Mammary epithelial cell (primary cell): ENCODE results near the gene LGMN.

Source experiments
- EZH2 ChIP-seq: IDR thresholded peaks from 2 replicates; pipeline ENCODE4 v1.6.1; 2012; ENCODE audit warnings: low read length, inconsistent platforms, borderline replicate concordance
- TF ChIP-seq, protein P1 (sequence below), 2 donors: IDR thresholded peaks in 1 of 2; conservative IDR thresholded peaks in 1 of 2; 2 replicates each; pipeline ENCODE4 v1.5.1; 2011 to 2012; ENCODE audit warnings: inconsistent platforms in 2 of 2, low read length in 2 of 2, mild to moderate bottlenecking in 2 of 2, control low read depth in 1 of 2, low read depth in 1 of 2; ENCODE audit not compliant: insufficient read depth in 1 of 2; ENCODE audit errors: extremely low read depth in 1 of 2

DNA sequence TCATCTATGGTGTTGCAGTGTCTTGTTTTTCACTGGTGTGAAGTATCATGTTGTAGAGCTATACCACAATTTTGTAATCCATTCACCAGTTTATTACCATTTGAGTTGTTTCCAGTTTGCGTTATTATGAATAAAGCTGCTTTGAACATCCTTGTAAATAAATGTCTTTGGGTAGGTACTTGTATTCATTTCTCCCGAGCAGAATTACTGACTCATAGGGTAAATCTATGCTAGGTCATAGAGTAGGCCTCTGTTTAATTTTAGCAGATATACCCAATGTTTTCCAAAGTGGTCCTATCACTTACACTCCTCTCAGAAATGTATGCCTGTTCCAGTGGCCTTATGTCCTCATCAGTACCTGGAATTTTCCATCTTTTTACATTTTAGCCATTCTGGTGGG is 39.1 kb upstream of the LGMN start:
- TF ChIP-seq, protein P1, sequence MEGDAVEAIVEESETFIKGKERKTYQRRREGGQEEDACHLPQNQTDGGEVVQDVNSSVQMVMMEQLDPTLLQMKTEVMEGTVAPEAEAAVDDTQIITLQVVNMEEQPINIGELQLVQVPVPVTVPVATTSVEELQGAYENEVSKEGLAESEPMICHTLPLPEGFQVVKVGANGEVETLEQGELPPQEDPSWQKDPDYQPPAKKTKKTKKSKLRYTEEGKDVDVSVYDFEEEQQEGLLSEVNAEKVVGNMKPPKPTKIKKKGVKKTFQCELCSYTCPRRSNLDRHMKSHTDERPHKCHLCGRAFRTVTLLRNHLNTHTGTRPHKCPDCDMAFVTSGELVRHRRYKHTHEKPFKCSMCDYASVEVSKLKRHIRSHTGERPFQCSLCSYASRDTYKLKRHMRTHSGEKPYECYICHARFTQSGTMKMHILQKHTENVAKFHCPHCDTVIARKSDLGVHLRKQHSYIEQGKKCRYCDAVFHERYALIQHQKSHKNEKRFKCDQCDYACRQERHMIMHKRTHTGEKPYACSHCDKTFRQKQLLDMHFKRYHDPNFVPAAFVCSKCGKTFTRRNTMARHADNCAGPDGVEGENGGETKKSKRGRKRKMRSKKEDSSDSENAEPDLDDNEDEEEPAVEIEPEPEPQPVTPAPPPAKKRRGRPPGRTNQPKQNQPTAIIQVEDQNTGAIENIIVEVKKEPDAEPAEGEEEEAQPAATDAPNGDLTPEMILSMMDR (conservative IDR thresholded peaks at IDR 0.05 in 1 of 2, IDR thresholded peaks at IDR 0.05 in 1 of 2; ENCODE audit: extremely low read depth in 1 of 2, insufficient read depth in 1 of 2, low read depth in 1 of 2, low read length in 2 of 2) = no peak
- no peak for TF ChIP-seq EZH2
